HCT116 (cell line): ENCODE data around the gene RYR2. TPM values are rescaled to one million over a fixed set of nuclear protein-coding genes. Genes with fewer than 3 reads are reported as not detected.
A peak's percentile ranks its signal among the peaks of the same experiment; 100 is the strongest.

ENCODE experiments used
- ATAC-seq: fragments of 200-7000 bp; cut with Tn5 transposase; 2 replicates; pipeline ENCODE4 v1.9.1; 2020; ENCODE audit warnings: mild to moderate bottlenecking, moderate library complexity
- BruUV-seq: library from RNA; stranded (reverse); fragments of 400-500 nt; replicated peaks from 2 replicates; lab custom pipeline; 2021; lab: Mats Ljungman, UMichigan
- CTCF ChIA-PET: fragments of 300-600 bp; sonication (Branson Sonifier 250); formaldehyde crosslinking; loops from one replicate; lab custom pipeline; 2021; ENCODE audit warnings: antibody characterized with exemption; lab: Charles Lee
- POLR2A ChIA-PET: fragments of 300-600, 350-600 bp; sonication (Branson Sonifier 250); formaldehyde crosslinking; loops from one replicate; lab custom pipeline; 2021; ENCODE audit warnings: antibody characterized with exemption; lab: Charles Lee
- RAD21 ChIA-PET, 2 experiments: fragments of 300-600 bp; sonication (Branson Sonifier 250); formaldehyde crosslinking; loops; one replicate each; lab custom pipeline; 2023; ENCODE audit warnings: low total read pairs in 2 of 2; ENCODE audit not compliant: uncharacterized antibody in 2 of 2, unreplicated experiment in 2 of 2, low non-redundant PET in 1 of 2; lab: Charles Lee
- DNase-seq: peaks from one replicate; pipeline ENCODE4 v3.0.0-alpha.2; 2010; ENCODE audit warnings: low read depth, low spot score
- H2AFZ ChIP-seq: fragments of 200-600 bp; shearing (Covaris generic), sonication (generic); 2 replicates; pipeline ENCODE4 v1.6.1; 2017; ENCODE audit warnings: low read depth, mixed run types, mixed read lengths, antibody characterized with exemption, low read length; ENCODE audit not compliant: poor library complexity, severe bottlenecking
- H3K27ac ChIP-seq: 2 replicates; pipeline ENCODE4 v1.5.1; 2012; ENCODE audit warnings: low read depth, low read length
- H3K27me3 ChIP-seq: fragments of 200-600 bp; sonication (generic); 2 replicates; pipeline ENCODE4 v1.6.1; 2016; ENCODE audit warnings: mixed run types, low read length, mixed read lengths; ENCODE audit not compliant: insufficient read depth
- H3K36me3 ChIP-seq, 2 experiments: fragments of 200-500 bp in 1 of 2; fragments of 200-600 bp in 1 of 2; sonication (Bioruptor generic) in 1 of 2; sonication (generic) in 1 of 2; 2 replicates each; pipeline versions ENCODE4 v1.5.1 to v1.6.1; 2014 to 2016; ENCODE audit warnings: low read length in 2 of 2, inconsistent platforms in 1 of 2, mixed read lengths in 1 of 2, mixed run types in 1 of 2; ENCODE audit not compliant: insufficient read depth in 2 of 2, control insufficient read depth in 1 of 2
- H3K4me1 ChIP-seq, 2 experiments: fragments of 200-600 bp in 1 of 2; sonication (generic) in 1 of 2; 2 replicates each; pipeline versions ENCODE4 v1.5.1 to v1.6.1; 2012 to 2017; ENCODE audit warnings: low read length in 2 of 2, inconsistent platforms in 1 of 2, mild to moderate bottlenecking in 1 of 2, mixed read lengths in 1 of 2, mixed run types in 1 of 2, moderate library complexity in 1 of 2; ENCODE audit not compliant: insufficient read depth in 2 of 2, control insufficient read depth in 1 of 2
- H3K4me2 ChIP-seq: fragments of 200-600 bp; sonication (generic); 2 replicates; pipeline ENCODE4 v1.6.1; 2017; ENCODE audit warnings: mixed run types, low read length, mixed read lengths
- H3K4me3 ChIP-seq, 2 experiments: fragments of 200-600 bp in 1 of 2; sonication (generic) in 1 of 2; replicated peaks in 1 of 2; 2 replicates each; pipeline ENCODE4 v1.5.1; 2011 to 2016; ENCODE audit warnings: low read length in 2 of 2, control low read depth in 1 of 2, low read depth in 1 of 2, mild to moderate bottlenecking in 1 of 2, mixed read lengths in 1 of 2, mixed run types in 1 of 2
- H3K79me2 ChIP-seq: fragments of 200-600 bp; sonication (generic); 2 replicates; pipeline ENCODE4 v1.6.1; 2017; ENCODE audit warnings: mild to moderate bottlenecking, mixed run types, low read length, moderate library complexity, mixed read lengths; ENCODE audit not compliant: insufficient read depth
- H3K9ac ChIP-seq: fragments of 200-600 bp; sonication (generic); 2 replicates; pipeline ENCODE4 v1.6.1; 2016; ENCODE audit warnings: low read length, mixed read lengths
- H3K9me2 ChIP-seq: fragments of 200-600 bp; sonication (generic), shearing (Covaris generic); 2 replicates; pipeline ENCODE4 v1.6.1; 2017; ENCODE audit warnings: mixed run types, mild to moderate bottlenecking, moderate library complexity; ENCODE audit not compliant: insufficient read depth
- H3K9me3 ChIP-seq, 2 experiments: fragments of 200-500 bp in 1 of 2; fragments of 200-600 bp in 1 of 2; sonication (Bioruptor generic) in 1 of 2; sonication (generic) in 1 of 2; 2 replicates each; pipeline ENCODE4 v1.6.1; 2014 to 2017; ENCODE audit warnings: low read length in 2 of 2, mixed read lengths in 2 of 2, inconsistent platforms in 1 of 2, low read depth in 1 of 2, mild to moderate bottlenecking in 1 of 2, mixed run types in 1 of 2, moderate library complexity in 1 of 2; ENCODE audit not compliant: control insufficient read depth in 1 of 2, insufficient read depth in 1 of 2
- H4K20me1 ChIP-seq: fragments of 200-600 bp; sonication (generic), shearing (Covaris generic); 2 replicates; pipeline ENCODE4 v1.6.1; 2017; ENCODE audit warnings: mixed run types, mild to moderate bottlenecking, moderate library complexity; ENCODE audit not compliant: insufficient read depth
- POLR2A ChIP-seq: IDR thresholded peaks from 2 replicates; pipeline ENCODE4 v1.7.0; 2011; ENCODE audit warnings: borderline replicate concordance; ENCODE audit not compliant: insufficient read depth, insufficient read length; ENCODE audit errors: extremely low read depth
- SRF ChIP-seq: IDR thresholded peaks from 2 replicates; pipeline ENCODE4 v1.6.1; 2012; ENCODE audit warnings: low read depth
- intact Hi-C: fragments of 100-400 bp; cut with micrococcal nuclease; formaldehyde crosslinking; loops from 2 replicates; pipeline ENCODE4 v1.10.0; 2022
- total RNA-seq: library from RNA; stranded (reverse); gene quantifications from one replicate; pipeline ENCODE4 v1.2.1, GENCODE V29; 2021; ENCODE audit not compliant: unreplicated experiment
- TF ChIP-seq, protein P1 (sequence below): IDR thresholded peaks from 2 replicates; pipeline ENCODE4 v1.6.1; 2012; ENCODE audit warnings: low read depth
- TF ChIP-seq, protein P2 (sequence below), 3 experiments: fragments of 200-600 bp in 1 of 3; sonication (generic) in 1 of 3; IDR thresholded peaks in 2 of 3; conservative IDR thresholded peaks in 1 of 3; 2 replicates each; pipeline ENCODE4 v1.5.1; 2012 to 2017; ENCODE audit warnings: low read depth in 2 of 3, low read length in 2 of 3, antibody characterized with exemption in 1 of 3, borderline replicate concordance in 1 of 3, control low read depth in 1 of 3, mild to moderate bottlenecking in 1 of 3, mixed read lengths in 1 of 3, mixed run types in 1 of 3, moderate library complexity in 1 of 3; ENCODE audit not compliant: insufficient read depth in 1 of 3
- TF ChIP-seq, protein P3 (sequence below): IDR thresholded peaks from 2 replicates; pipeline ENCODE4 v1.6.1; 2012

The RYR2 gene
- total RNA-seq, 1 experiment from 2014 or later = 0.02 TPM

DNA sequence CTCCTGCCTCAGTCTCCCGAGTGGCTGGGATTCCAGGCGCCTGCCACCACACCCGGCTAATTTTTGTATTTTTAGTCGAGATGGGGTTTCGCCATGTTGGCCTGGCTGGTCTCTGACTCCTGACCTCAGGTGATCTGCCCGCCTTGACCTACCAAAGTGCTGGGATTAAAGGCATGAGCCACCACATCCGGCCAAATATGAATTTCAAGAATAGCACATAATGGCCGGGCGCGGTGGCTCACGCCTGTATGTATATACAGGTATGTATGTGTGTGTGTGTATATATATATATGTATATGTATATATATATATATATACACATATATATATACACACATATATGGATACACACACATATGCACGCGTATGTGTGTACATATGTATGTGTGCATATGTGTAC lies 753.6 kb downstream of the RYR2 start (continued):
- TF ChIP-seq, protein P1, sequence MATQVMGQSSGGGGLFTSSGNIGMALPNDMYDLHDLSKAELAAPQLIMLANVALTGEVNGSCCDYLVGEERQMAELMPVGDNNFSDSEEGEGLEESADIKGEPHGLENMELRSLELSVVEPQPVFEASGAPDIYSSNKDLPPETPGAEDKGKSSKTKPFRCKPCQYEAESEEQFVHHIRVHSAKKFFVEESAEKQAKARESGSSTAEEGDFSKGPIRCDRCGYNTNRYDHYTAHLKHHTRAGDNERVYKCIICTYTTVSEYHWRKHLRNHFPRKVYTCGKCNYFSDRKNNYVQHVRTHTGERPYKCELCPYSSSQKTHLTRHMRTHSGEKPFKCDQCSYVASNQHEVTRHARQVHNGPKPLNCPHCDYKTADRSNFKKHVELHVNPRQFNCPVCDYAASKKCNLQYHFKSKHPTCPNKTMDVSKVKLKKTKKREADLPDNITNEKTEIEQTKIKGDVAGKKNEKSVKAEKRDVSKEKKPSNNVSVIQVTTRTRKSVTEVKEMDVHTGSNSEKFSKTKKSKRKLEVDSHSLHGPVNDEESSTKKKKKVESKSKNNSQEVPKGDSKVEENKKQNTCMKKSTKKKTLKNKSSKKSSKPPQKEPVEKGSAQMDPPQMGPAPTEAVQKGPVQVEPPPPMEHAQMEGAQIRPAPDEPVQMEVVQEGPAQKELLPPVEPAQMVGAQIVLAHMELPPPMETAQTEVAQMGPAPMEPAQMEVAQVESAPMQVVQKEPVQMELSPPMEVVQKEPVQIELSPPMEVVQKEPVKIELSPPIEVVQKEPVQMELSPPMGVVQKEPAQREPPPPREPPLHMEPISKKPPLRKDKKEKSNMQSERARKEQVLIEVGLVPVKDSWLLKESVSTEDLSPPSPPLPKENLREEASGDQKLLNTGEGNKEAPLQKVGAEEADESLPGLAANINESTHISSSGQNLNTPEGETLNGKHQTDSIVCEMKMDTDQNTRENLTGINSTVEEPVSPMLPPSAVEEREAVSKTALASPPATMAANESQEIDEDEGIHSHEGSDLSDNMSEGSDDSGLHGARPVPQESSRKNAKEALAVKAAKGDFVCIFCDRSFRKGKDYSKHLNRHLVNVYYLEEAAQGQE = no peak

DNA sequence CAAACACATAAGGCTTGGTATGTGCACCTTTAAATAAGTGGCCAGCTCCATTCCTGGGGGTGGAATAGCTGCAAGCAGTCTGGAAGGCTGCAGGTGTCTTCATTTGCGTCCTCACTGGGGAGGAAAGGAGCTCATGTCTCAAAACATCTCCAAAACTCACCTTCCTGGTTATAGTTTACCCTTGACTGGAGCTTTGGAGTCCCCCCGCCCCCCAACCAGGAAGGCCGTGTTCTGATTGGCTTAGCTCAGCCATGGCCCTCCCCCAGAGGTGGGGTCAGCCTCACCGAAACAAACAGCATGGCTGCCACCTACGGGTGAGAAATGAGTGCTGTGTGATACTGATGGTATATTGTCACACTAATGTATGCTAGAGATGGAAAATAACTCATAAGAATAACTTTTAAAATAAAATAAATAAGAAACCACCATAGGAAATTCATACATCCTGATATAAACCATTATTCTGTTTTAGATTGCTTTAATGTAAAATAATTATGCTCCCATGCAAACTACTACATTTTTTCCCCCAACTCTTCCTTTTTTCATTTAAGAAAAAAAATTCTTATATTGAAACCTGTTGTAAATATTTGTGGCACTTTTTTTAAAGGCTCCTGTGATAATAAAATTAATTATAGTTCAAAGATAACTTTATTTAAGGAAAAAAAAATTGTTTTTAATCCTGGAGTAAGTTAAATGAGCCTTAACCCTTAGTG lies 757.9 kb downstream of the RYR2 start:
- TF ChIP-seq, protein P2, sequence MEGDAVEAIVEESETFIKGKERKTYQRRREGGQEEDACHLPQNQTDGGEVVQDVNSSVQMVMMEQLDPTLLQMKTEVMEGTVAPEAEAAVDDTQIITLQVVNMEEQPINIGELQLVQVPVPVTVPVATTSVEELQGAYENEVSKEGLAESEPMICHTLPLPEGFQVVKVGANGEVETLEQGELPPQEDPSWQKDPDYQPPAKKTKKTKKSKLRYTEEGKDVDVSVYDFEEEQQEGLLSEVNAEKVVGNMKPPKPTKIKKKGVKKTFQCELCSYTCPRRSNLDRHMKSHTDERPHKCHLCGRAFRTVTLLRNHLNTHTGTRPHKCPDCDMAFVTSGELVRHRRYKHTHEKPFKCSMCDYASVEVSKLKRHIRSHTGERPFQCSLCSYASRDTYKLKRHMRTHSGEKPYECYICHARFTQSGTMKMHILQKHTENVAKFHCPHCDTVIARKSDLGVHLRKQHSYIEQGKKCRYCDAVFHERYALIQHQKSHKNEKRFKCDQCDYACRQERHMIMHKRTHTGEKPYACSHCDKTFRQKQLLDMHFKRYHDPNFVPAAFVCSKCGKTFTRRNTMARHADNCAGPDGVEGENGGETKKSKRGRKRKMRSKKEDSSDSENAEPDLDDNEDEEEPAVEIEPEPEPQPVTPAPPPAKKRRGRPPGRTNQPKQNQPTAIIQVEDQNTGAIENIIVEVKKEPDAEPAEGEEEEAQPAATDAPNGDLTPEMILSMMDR (IDR thresholded peaks at IDR 0.05 in 2 of 3, conservative IDR thresholded peaks at IDR 0.05 in 1 of 3; ENCODE audit: borderline replicate concordance in 1 of 3, insufficient read depth in 1 of 3, low read depth in 2 of 3, low read length in 2 of 3) = 0 out of 6 replicates have a peak, but pooled peaks of 1 of the 3 experiments have one; percentile 12
- no peak for TF ChIP-seq POLR2A
- TF ChIP-seq, protein P3, sequence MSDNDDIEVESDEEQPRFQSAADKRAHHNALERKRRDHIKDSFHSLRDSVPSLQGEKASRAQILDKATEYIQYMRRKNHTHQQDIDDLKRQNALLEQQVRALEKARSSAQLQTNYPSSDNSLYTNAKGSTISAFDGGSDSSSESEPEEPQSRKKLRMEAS = no peak
- TF ChIP-seq SRF = no peak
- Histone ChIP-seq H3K27me3 (no peaks in the 10 kb centered on the region), H3K27ac (no peak overlapping the region), H3K79me2 (no peaks in the 10 kb centered on the region), H4K20me1 (no peaks in the 10 kb centered on the region), H3K9me2 (no peaks in the 10 kb centered on the region), H3K9me3 (peaks cover 3 to 13% of the 10 kb centered on the region in 2 experiments; a peak in 2 of 4 replicates), H3K4me3 (no peak overlapping the region), H3K36me3 (no peaks in the 10 kb centered on the region; a peak in 1 of 4 replicates), H3K9ac (no peak overlapping the region), H3K4me2 (no peak overlapping the region), H2AFZ (no peak overlapping the region), H3K4me1 (no peaks in the 10 kb centered on the region)
- RAD21 ChIA-PET = no interaction called here
- POLR2A ChIA-PET = no interaction called here
- BruUV-seq = no TSS peak
- DNase-seq (no peak), ATAC-seq (peak; percentile 63)
- intact Hi-C loops = no loop called here
- CTCF ChIA-PET = interaction anchor here (0.6 to 1.4 kb wide), 2 partner anchors 8 to 121 kb away, joined by 3 to 4 read pairs; no protein-coding TSS in a partner anchor
